Adrenal gland (tissue), 12 donors: ENCODE data around the gene RNF145. TPM values are rescaled to one million over a fixed set of nuclear protein-coding genes. Genes with fewer than 3 reads are reported as not detected.
A peak's percentile ranks its signal among the peaks of the same experiment; 100 is the strongest.

Experiments used
- DNase-seq, 7 donors: peaks; one replicate each; pipeline ENCODE4 v3.0.0-alpha.2; 2019 to 2020
- H3K27ac ChIP-seq, 5 donors: fragments of 200-600 bp; sonication (generic) in 4 of 5; 1 replicate in 3 of 5; 2 replicates in 2 of 5; pipeline versions ENCODE4 v1.5.1 to v1.8.0; 2016 to 2020; ENCODE audit warnings: mild to moderate bottlenecking in 1 of 5
- H3K27me3 ChIP-seq: fragments of 200-600 bp; 2 replicates; pipeline ENCODE4 v1.8.0; 2021
- H3K36me3 ChIP-seq, 2 donors: fragments of 200-600 bp; replicated peaks in 1 of 2; 1 replicate in 1 of 2; 2 replicates in 1 of 2; pipeline versions ENCODE4 v1.5.1 to v1.8.0; 2018 to 2022
- H3K4me1 ChIP-seq, 2 donors: fragments of 200-600 bp; replicated peaks in 1 of 2; 1 replicate in 1 of 2; 2 replicates in 1 of 2; pipeline versions ENCODE4 v1.5.1 to v1.8.0; 2018 to 2021
- H3K4me3 ChIP-seq, 4 donors: fragments of 200-600 bp; sonication (generic) in 3 of 4; one replicate each; pipeline ENCODE4 v1.5.1; 2016 to 2018
- H3K9me3 ChIP-seq, 3 donors: fragments of 200-600 bp; sonication (generic) in 1 of 3; replicated peaks in 1 of 3; 1 replicate in 2 of 3; 2 replicates in 1 of 3; pipeline versions ENCODE4 v1.5.1 to v1.8.0; 2016 to 2021
- POLR2A ChIP-seq, 2 donors: fragments of 450-650 bp; IDR thresholded peaks; one replicate each; pipeline ENCODE4 v1.6.1; 2017; ENCODE audit warnings: antibody characterized with exemption in 2 of 2, mild to moderate bottlenecking in 2 of 2, moderate library complexity in 1 of 2
- WGBS, 4 donors: extraction: QIAGEN DNeasy Blood & Tissue Kit in 2 of 4; methylation state at CpG; one replicate each; pipeline versions ENCODE4 v1.1.5 to v1.1.7; 2013 to 2017; 5-methylcytosine and 5-hydroxymethylcytosine counted together
- intact Hi-C, 2 donors: fragments of 100-400 bp; cut with DNase I; formaldehyde crosslinking; loops; one replicate each; pipeline versions ENCODE4 v1.14.1 to v1.15.0; 2022 to 2023
- polyA plus RNA-seq, 3 donors: library from polyadenylated mRNA; stranded (reverse); fragments of 200-250 nt in 2 of 3; fragments of 350-450 nt in 1 of 3; fragmentation: Illumina TruSeq in 1 of 3; extraction: RNeasy Lipid Tissue Mini Kit (QIAGEN cat#74804) in 1 of 3; gene quantifications; one replicate each; pipeline ENCODE4 v1.2.3, GENCODE V29; 2013 to 2014
- total RNA-seq, 9 donors: library from RNA; depleted of rRNA in 4 of 9; stranded (reverse); fragments of >200 nt in 4 of 9; fragments of 120-200 nt in 1 of 9; fragmentation: NEBNext Ultra II Directional in 1 of 9; extraction: Animal tissue kit (Norgen Biotek cat#: 25700) in 1 of 9; gene quantifications; one replicate each; pipeline versions ENCODE4 v1.1.0 to v1.2.4, GENCODE V29; 2013 to 2023
- TF ChIP-seq, protein P1 (sequence below), 6 experiments: fragments of 450-650 bp in 4 of 6; fragments of 200-600 bp in 2 of 6; sonication (generic) in 1 of 6; IDR thresholded peaks; 1 replicate in 5 of 6; 2 replicates in 1 of 6; pipeline versions ENCODE4 v1.5.1 to v1.8.0; 2016 to 2021; ENCODE audit warnings: antibody characterized with exemption in 6 of 6, mild to moderate bottlenecking in 2 of 6, moderate library complexity in 1 of 6
- donor health status: healthy with polysubstance abuse.
- donor health status: Bipolar disorder and iron deficiency.
- donor health status: DM: yes; HTN: yes; CAD: no.
- donor health status: DM: no; HTN: no; CAD: no.
- donor health status: DM: no; HTN: no; CAD: no.
- donor health status: DM: yes; HTN: yes; CAD: no.

RNF145 gene
- total and polyA plus RNA-seq, 12 donors, result 20.2 to 138 (median 69.6) TPM

DNA sequence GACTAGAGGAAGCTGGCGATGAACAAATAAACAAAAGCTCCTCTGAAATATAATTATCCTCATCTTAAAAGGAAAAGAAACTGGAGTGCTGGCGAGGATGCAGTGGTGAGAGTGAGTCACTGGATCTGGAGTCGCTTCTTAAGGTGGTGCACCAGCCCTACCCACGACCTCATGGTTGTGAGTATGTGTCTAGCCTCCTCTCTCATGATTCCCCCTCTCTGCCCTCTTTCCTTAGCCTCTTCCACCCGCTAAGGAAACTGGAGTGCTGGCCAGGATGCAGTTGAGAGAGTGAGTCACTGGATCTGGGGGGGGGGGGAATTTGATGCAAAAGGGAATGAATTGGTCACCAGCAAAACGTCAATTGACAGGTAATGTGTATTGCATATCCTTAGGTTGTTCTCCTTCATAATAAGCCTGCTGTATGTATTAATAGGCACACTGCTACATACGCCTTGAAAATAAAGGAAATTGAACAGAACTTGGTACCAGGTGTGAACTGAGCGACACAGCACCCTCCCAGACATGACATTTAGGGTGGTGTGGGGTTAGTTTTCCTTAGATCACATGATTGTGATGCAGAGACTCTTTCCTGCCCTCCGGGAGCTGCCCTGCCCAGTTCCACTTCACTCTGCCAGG, 73.3 kb downstream of the RNF145 start:
- peaks cover 0 to 6% of the 10 kb centered on the region in 2 donors for H3K4me1 ChIP-seq
- 46 to 61% (median 55%) methylated on average over 9 of the region's 9 CpGs for WGBS, 4 donors
- no peak for TF ChIP-seq POLR2A (IDR thresholded peaks at IDR 0.05)
- TF ChIP-seq, protein P1, sequence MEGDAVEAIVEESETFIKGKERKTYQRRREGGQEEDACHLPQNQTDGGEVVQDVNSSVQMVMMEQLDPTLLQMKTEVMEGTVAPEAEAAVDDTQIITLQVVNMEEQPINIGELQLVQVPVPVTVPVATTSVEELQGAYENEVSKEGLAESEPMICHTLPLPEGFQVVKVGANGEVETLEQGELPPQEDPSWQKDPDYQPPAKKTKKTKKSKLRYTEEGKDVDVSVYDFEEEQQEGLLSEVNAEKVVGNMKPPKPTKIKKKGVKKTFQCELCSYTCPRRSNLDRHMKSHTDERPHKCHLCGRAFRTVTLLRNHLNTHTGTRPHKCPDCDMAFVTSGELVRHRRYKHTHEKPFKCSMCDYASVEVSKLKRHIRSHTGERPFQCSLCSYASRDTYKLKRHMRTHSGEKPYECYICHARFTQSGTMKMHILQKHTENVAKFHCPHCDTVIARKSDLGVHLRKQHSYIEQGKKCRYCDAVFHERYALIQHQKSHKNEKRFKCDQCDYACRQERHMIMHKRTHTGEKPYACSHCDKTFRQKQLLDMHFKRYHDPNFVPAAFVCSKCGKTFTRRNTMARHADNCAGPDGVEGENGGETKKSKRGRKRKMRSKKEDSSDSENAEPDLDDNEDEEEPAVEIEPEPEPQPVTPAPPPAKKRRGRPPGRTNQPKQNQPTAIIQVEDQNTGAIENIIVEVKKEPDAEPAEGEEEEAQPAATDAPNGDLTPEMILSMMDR (IDR thresholded peaks at IDR 0.05), result no peak
- no peaks in the 10 kb centered on the region for H3K9me3 ChIP-seq
- H3K27ac ChIP-seq, result no peak overlapping the region
- DNase-seq, result no peak
- H3K4me3 ChIP-seq, result no peak overlapping the region
- H3K36me3 ChIP-seq, result no peaks in the 10 kb centered on the region
- H3K27me3 ChIP-seq, result peaks cover 10% of the 10 kb centered on the region
- intact Hi-C loops, result no loop called here

DNA sequence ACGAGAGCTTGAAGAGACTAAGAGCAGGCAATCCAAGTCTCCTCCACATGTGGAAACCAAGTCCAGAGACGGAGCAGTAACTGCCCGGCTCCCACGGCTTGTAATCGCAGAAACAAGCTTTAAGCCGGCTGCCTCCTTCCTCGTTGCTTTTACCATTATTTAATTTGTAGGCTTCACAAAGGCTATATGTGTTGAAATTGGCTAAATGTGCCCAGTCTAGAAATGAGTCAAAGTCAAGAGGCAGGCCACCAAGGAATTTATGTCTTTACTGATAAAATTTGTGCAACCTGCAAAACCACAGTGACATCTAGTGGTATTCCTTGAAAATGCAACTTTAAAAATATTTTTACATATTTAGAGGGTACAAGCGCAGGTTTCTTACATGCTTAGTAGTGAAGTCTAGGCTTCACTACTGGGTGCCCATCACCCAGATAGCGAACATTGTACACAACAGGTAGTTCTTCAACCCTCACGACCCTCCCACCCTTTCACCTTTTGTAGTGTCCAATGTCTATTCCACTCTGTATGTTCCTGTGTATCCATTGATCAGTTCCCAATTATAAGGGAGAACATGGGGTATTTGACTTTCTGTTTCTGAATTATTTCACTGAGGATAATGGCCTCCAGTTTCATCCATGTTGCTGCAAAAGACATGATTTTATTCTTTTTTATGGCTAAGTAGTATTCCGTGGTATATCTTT, 76.2 kb downstream of the RNF145 start:
- peak in 3 of 7 donors; percentile 26 to 39 (median 29) for DNase-seq
- Histone ChIP-seq H3K36me3 (no peaks in the 10 kb centered on the region), H3K27me3 (peaks cover 9% of the 10 kb centered on the region), H3K27ac (no peak overlapping the region), H3K4me3 (no peak overlapping the region), H3K4me1 (peaks cover 0 to 6% of the 10 kb centered on the region in 2 donors), H3K9me3 (no peaks in the 10 kb centered on the region)
- 38 to 46% (median 42%) methylated on average over 11 of the region's 11 CpGs for WGBS, 4 donors
- no peak for TF ChIP-seq POLR2A (IDR thresholded peaks at IDR 0.05)
- TF ChIP-seq, protein P1 (IDR thresholded peaks at IDR 0.05), result peak; percentile 67 to 83 (median 75)
- intact Hi-C loops, result no loop called here

DNA sequence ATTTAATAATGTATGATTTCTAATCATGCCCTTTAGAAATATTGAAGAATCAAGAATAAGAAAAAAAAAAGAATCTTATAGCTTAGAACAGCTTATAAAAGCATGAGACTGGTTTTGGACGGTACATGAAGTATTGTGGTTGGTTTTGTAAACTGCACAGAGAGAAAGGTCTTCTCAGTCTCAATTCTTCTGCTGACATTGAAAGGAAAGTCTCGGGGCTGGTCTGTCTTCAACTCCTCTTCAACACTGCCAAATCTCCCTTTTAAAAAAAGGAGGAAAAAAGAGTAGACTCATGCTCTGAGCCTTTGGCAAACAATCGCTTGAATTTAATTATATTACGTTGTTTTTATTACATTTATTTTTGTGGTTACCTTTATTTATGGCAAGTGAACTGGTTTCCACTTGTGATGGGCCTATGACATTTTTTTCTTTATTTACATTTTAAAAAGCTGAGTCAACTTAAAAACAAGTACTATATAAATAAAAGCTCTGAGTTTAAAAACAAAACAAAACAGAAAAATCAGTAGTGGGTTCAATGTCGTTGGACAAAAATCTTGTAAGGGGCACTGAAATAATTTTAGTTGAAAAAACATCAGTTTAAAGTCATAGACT, 76.8 kb downstream of the RNF145 start:
- no peak overlapping the region for H3K4me3 ChIP-seq
- peaks cover 0 to 6% of the 10 kb centered on the region in 2 donors for H3K4me1 ChIP-seq
- H3K27ac ChIP-seq, result no peak overlapping the region
- TF ChIP-seq POLR2A (IDR thresholded peaks at IDR 0.05), result no peak
- TF ChIP-seq, protein P1 (IDR thresholded peaks at IDR 0.05), result no peak
- intact Hi-C loops, result no loop called here
- 59 to 71% (median 66%) methylated on average over 5 of the region's 5 CpGs for WGBS, 4 donors
- peaks cover 8% of the 10 kb centered on the region for H3K27me3 ChIP-seq
- H3K9me3 ChIP-seq, result no peaks in the 10 kb centered on the region
- H3K36me3 ChIP-seq, result no peaks in the 10 kb centered on the region
- no peak for DNase-seq

DNA sequence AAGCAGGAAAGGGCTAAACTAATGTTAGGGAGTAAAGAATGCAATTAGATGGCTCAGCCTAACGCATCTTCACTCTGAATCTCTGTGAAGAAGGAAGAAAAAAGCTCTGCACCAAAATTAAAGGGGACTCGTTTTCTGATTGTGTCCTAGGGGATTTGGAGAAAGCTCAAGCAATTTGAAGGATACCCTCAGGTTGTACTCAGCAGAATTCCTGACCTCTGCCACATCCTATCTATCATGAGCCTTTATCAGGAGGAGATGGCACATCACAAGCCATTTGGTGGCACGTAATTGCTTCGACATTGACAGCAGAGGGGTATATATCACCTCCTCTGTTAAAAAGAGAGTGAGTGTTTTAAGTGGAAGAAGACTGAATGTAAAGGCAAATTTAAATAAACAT, 77.4 kb downstream of the RNF145 start:
- intact Hi-C loops, result no loop called here
- Histone ChIP-seq H3K4me1 (peaks cover 0 to 6% of the 10 kb centered on the region in 2 donors), H3K27ac (no peak overlapping the region), H3K36me3 (no peaks in the 10 kb centered on the region), H3K4me3 (no peak overlapping the region), H3K27me3 (peaks cover 8% of the 10 kb centered on the region), H3K9me3 (no peaks in the 10 kb centered on the region)
- WGBS, 4 donors, result 57 to 66% (median 60%) methylated on average over 4 of the region's 4 CpGs
- DNase-seq, result no peak
- TF ChIP-seq, protein P1 (IDR thresholded peaks at IDR 0.05), result no peak
- TF ChIP-seq POLR2A (IDR thresholded peaks at IDR 0.05), result no peak
